ENCODE data around the gene ZNF575.
A peak's percentile ranks its signal among the peaks of the same experiment; 100 is the strongest.

The ZNF575 gene

DNA sequence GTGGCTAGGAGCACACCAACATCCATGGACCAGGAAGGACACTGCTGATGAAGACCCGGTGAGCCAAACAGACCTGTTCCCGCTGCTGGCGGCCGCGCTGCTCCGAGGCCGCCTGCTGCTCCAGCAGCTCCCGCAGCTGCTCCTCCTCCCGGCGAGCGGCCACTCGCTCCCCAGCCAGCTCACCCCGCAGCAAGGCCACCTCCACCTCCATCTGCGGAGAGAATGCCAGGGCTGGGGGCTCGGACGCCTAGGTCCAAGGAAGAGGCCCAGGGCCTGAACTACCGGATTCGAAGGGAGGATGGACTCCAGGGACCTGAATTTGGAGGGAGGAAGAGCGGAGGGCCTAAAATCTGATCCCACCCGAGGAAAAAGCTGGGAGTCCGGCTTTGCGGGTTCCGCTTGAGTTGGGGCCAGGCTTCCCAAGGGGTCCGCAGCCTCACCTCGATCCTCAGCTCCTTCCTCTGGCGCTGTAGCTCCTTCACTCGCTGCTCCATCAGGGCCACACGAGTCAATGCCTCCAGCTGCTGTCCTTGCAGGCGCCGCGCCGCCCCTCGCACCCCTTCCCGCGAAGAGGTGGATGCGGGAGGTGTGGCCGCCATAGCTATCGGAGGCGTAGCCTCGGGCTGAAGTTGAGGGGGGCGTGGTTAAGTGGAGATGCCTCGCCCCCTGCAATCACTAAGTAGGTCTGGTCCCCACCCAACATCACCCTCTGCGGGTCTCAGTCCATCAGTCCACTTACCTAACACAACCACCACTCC lies 31.1 kb upstream of the ZNF575 start:
- no peak for TF ChIP-seq FOXP2 (optimal IDR thresholded peaks at IDR 0.05; ENCODE audit: borderline replicate concordance, extremely low read depth, extremely low read length, insufficient read depth)
- TF ChIP-seq POLR2AphosphoS5 (IDR thresholded peaks at IDR 0.05; ENCODE audit: low read depth, low read length): no peak
- TF ChIP-seq SIN3A (IDR thresholded peaks at IDR 0.05; ENCODE audit: borderline replicate concordance, insufficient read depth, low read length): no peak
- TF ChIP-seq TAF1 (IDR thresholded peaks at IDR 0.05; ENCODE audit: borderline replicate concordance, insufficient read depth, low read length): no peak
- TF ChIP-seq, protein P1, sequence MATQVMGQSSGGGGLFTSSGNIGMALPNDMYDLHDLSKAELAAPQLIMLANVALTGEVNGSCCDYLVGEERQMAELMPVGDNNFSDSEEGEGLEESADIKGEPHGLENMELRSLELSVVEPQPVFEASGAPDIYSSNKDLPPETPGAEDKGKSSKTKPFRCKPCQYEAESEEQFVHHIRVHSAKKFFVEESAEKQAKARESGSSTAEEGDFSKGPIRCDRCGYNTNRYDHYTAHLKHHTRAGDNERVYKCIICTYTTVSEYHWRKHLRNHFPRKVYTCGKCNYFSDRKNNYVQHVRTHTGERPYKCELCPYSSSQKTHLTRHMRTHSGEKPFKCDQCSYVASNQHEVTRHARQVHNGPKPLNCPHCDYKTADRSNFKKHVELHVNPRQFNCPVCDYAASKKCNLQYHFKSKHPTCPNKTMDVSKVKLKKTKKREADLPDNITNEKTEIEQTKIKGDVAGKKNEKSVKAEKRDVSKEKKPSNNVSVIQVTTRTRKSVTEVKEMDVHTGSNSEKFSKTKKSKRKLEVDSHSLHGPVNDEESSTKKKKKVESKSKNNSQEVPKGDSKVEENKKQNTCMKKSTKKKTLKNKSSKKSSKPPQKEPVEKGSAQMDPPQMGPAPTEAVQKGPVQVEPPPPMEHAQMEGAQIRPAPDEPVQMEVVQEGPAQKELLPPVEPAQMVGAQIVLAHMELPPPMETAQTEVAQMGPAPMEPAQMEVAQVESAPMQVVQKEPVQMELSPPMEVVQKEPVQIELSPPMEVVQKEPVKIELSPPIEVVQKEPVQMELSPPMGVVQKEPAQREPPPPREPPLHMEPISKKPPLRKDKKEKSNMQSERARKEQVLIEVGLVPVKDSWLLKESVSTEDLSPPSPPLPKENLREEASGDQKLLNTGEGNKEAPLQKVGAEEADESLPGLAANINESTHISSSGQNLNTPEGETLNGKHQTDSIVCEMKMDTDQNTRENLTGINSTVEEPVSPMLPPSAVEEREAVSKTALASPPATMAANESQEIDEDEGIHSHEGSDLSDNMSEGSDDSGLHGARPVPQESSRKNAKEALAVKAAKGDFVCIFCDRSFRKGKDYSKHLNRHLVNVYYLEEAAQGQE (IDR thresholded peaks at IDR 0.05; ENCODE audit: insufficient read depth in 1 of 2, low read depth in 2 of 2, low read length in 2 of 2): no peak

DNA sequence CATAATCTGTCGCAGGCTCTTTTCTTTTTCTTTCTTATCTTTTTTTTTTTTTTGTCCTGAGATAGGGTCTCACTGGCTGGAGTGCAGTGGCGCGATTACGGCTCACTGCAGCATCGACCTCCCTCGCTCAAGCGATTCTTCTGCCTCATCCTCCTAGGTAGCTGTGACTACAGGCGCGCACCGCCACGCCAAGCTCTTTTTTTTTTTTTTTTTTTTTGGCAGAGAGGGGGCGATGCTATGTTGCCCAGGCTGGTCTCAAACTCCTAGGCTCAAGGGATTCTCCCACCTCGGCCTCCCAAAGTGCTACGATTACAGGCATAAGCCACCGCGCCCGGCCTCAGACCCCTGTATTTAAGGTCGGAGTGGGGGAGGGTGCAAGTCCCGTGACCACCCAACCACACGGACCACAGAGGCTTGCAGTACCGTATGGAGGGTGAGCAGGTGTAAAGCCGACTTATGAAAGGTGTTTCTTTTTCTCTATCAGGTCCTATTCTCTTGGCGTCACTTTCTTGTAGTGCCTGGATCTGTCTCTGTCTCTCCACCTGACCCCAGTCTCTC lies 30.5 kb upstream of the ZNF575 start:
- no peak for TF ChIP-seq SIN3A (IDR thresholded peaks at IDR 0.05; ENCODE audit: borderline replicate concordance, insufficient read depth, low read length)
- TF ChIP-seq, protein P1 (IDR thresholded peaks at IDR 0.05; ENCODE audit: insufficient read depth in 1 of 2, low read depth in 2 of 2, low read length in 2 of 2): no peak
- TF ChIP-seq TAF1 (IDR thresholded peaks at IDR 0.05; ENCODE audit: borderline replicate concordance, insufficient read depth, low read length): no peak
- TF ChIP-seq POLR2AphosphoS5 (IDR thresholded peaks at IDR 0.05; ENCODE audit: low read depth, low read length): no peak

DNA sequence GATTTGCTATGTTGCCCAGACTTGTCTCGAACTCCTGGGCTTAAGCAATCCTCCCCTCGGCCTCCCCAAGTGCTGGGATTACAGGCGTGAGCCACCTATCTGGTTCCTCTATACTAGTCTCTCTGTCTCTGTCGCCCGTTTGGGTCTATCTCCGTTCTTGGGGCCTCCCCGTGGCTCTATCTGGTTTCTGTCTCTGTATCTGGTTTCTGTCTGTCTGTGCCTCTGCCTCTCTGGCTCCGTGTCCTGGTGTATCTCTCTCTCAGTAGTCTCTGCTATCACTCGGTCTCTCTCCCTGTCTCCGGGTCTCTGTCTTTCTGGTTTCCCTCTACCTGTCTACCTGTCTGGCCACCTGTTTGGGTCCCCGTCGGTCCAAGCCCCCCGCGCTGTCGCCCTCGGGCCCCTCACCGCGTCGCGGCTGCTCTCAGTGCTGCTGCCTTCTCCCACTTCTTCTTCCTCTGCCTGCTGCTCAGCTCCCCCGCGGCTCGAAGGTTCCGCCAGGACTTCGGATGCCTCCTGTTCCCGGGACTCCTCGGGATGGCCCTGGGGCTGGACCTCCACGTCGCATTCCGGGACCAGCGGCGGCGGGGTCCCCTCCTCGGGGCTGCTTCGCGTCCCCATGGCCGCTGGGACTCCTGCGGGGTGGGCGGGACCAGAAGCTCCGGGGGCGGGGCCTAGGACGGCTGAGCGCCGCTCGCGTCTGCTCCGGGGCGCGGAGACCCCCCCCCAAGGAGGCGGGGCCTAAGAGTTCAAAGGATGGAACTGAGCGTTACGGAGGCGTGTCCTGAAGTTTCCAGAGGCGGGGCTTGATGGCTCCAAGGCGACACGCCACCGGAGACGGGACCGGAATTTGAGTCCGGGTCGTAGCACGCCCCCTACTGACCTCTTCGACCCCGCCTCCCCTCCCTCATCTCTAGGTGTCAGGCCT lies 29.2 kb upstream of the ZNF575 start:
- TF ChIP-seq POLR2AphosphoS5 (IDR thresholded peaks at IDR 0.05; ENCODE audit: low read depth, low read length) (no peak), FOXP2 (optimal IDR thresholded peaks at IDR 0.05; ENCODE audit: borderline replicate concordance, extremely low read depth, extremely low read length, insufficient read depth) (peak; percentile 17)

DNA sequence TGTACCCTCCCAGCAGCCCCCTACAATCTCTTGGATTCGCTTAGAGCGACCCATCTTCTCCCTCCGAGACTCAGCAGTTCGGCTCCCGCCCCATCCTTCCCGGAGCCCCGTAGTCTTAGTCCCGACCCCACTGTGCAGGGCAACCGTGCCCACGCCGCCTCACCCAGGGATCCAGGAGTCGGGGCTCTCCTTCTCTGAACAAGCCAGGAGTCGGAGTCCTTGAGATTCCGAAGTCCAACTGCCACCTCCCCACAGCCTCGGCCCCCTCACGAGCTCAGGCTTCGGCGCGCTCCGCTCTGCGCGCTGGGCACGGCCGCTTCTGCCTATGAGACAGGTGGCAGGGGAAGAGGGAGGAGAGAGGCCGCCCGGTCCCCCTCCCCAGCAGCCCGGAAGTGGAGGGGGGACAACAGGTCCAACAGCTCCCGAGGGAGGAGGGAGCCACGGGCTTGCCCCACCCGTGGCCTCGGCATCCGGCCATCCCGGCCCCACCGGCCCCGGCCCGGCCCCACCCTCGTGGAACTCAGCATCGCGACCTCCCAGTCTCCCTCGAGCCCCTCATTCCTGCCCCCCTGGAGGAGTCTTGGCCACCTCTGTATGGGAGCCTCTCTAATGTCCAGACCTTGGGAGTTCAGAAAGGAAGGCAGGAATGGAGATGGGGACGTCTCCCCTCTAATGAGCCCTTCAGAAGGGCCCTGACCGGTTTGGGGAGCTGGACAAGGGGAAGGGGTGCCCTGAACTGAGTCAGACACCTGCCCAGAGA lies 28.4 kb upstream of the ZNF575 start, which contains the start of gene PHLDB3:
Gene PHLDB3, minus strand, starts transcription at position 321 of the 760 bp plus-strand sequence. CDS start 628 bp downstream, outside the sequence.
- TF ChIP-seq, protein P1 (IDR thresholded peaks at IDR 0.05; ENCODE audit: insufficient read depth in 1 of 2, low read depth in 2 of 2, low read length in 2 of 2): no peak
- TF ChIP-seq POLR2AphosphoS5 (IDR thresholded peaks at IDR 0.05; ENCODE audit: low read depth, low read length) (no peak), TAF1 (IDR thresholded peaks at IDR 0.05; ENCODE audit: borderline replicate concordance, insufficient read depth, low read length) (no peak), FOXP2 (optimal IDR thresholded peaks at IDR 0.05; ENCODE audit: borderline replicate concordance, extremely low read depth, extremely low read length, insufficient read depth) (no peak), SIN3A (IDR thresholded peaks at IDR 0.05; ENCODE audit: borderline replicate concordance, insufficient read depth, low read length) (no peak)

DNA sequence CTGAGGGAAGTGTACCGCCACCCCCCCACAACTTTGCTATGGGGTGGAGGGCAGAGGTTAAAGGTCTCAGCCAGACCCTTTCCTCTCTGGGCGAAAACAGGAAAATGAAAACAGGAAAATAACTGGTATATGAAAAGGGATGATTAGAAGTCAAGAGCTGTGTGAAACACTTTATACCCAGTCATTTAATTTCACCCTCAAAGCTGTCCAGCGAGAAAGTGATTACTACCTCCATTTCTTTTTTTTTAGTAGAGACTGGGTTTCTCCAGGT lies 27.9 kb upstream of the ZNF575 start:
- no peak for TF ChIP-seq POLR2AphosphoS5 (IDR thresholded peaks at IDR 0.05; ENCODE audit: low read depth, low read length)
- TF ChIP-seq TAF1 (IDR thresholded peaks at IDR 0.05; ENCODE audit: borderline replicate concordance, insufficient read depth, low read length): no peak
- TF ChIP-seq SIN3A (IDR thresholded peaks at IDR 0.05; ENCODE audit: borderline replicate concordance, insufficient read depth, low read length): no peak
- TF ChIP-seq, protein P1 (IDR thresholded peaks at IDR 0.05; ENCODE audit: insufficient read depth in 1 of 2, low read depth in 2 of 2, low read length in 2 of 2): no peak
- no peak for TF ChIP-seq FOXP2 (optimal IDR thresholded peaks at IDR 0.05; ENCODE audit: borderline replicate concordance, extremely low read depth, extremely low read length, insufficient read depth)
